Measurements from ENCODE around the gene RILPL1. TPM values are rescaled to one million over a fixed set of nuclear protein-coding genes. Genes with fewer than 3 reads are reported as not detected.

The RILPL1 gene
- total RNA-seq, 4 donors from 2014 or later, result 7.3 to 24.7 (median 12.0) TPM

- TF ChIP-seq CTCF (IDR thresholded peaks at IDR 0.05; ENCODE audit: low read depth), result no peak
Observed at GRCh38 chr12:123475246-123475703, 58.2 kb downstream of the RILPL1 start.

- TF ChIP-seq CTCF (IDR thresholded peaks at IDR 0.05; ENCODE audit: low read depth), result no peak
Observed at GRCh38 chr12:123474485-123475245, 58.9 kb downstream of the RILPL1 start.

GRCh38 chr12:123472438-123472849 lies 61.1 kb downstream of the RILPL1 start:
- no peak for TF ChIP-seq CTCF (IDR thresholded peaks at IDR 0.05; ENCODE audit: low read depth)

GRCh38 chr12:123471374-123472068 lies 62.0 kb downstream of the RILPL1 start:
- TF ChIP-seq CTCF (IDR thresholded peaks at IDR 0.05; ENCODE audit: low read depth), result no peak

- no peak for TF ChIP-seq CTCF (IDR thresholded peaks at IDR 0.05; ENCODE audit: low read depth)
Observed at GRCh38 chr12:123469978-123470377, 63.5 kb downstream of the RILPL1 start.

- TF ChIP-seq CTCF (IDR thresholded peaks at IDR 0.05; ENCODE audit: low read depth), result no peak
Observed at GRCh38 chr12:123468786-123469185, 64.7 kb downstream of the RILPL1 start.

GRCh38 chr12:123465084-123465483 lies 68.4 kb downstream of the RILPL1 start:
- TF ChIP-seq CTCF (IDR thresholded peaks at IDR 0.05; ENCODE audit: low read depth), result no peak

All from subcutaneous adipose tissue (tissue), 4 donors.